Measurements from ENCODE around the gene MMP12.

- TF ChIP-seq, protein P1, sequence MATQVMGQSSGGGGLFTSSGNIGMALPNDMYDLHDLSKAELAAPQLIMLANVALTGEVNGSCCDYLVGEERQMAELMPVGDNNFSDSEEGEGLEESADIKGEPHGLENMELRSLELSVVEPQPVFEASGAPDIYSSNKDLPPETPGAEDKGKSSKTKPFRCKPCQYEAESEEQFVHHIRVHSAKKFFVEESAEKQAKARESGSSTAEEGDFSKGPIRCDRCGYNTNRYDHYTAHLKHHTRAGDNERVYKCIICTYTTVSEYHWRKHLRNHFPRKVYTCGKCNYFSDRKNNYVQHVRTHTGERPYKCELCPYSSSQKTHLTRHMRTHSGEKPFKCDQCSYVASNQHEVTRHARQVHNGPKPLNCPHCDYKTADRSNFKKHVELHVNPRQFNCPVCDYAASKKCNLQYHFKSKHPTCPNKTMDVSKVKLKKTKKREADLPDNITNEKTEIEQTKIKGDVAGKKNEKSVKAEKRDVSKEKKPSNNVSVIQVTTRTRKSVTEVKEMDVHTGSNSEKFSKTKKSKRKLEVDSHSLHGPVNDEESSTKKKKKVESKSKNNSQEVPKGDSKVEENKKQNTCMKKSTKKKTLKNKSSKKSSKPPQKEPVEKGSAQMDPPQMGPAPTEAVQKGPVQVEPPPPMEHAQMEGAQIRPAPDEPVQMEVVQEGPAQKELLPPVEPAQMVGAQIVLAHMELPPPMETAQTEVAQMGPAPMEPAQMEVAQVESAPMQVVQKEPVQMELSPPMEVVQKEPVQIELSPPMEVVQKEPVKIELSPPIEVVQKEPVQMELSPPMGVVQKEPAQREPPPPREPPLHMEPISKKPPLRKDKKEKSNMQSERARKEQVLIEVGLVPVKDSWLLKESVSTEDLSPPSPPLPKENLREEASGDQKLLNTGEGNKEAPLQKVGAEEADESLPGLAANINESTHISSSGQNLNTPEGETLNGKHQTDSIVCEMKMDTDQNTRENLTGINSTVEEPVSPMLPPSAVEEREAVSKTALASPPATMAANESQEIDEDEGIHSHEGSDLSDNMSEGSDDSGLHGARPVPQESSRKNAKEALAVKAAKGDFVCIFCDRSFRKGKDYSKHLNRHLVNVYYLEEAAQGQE (IDR thresholded peaks at IDR 0.05; ENCODE audit: unreplicated experiment): no peak
- TF ChIP-seq, protein P2, sequence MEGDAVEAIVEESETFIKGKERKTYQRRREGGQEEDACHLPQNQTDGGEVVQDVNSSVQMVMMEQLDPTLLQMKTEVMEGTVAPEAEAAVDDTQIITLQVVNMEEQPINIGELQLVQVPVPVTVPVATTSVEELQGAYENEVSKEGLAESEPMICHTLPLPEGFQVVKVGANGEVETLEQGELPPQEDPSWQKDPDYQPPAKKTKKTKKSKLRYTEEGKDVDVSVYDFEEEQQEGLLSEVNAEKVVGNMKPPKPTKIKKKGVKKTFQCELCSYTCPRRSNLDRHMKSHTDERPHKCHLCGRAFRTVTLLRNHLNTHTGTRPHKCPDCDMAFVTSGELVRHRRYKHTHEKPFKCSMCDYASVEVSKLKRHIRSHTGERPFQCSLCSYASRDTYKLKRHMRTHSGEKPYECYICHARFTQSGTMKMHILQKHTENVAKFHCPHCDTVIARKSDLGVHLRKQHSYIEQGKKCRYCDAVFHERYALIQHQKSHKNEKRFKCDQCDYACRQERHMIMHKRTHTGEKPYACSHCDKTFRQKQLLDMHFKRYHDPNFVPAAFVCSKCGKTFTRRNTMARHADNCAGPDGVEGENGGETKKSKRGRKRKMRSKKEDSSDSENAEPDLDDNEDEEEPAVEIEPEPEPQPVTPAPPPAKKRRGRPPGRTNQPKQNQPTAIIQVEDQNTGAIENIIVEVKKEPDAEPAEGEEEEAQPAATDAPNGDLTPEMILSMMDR (conservative IDR thresholded peaks at IDR 0.05; ENCODE audit: low read depth in 2 of 2): no peak
- TF ChIP-seq EZH2 (IDR thresholded peaks at IDR 0.05; ENCODE audit: low read depth, unreplicated experiment) (no peak), JUNB (IDR thresholded peaks at IDR 0.05; ENCODE audit: unreplicated experiment) (no peak), EZH2phosphoT487 (IDR thresholded peaks at IDR 0.05; ENCODE audit: unreplicated experiment) (no peak), NANOG (IDR thresholded peaks at IDR 0.05; ENCODE audit: borderline replicate concordance) (no peak)
Measured at GRCh38 chr11:102911758-102912481, 37.1 kb upstream of the MMP12 start.
